Measurements from ENCODE around the gene RPS25. TPM values are rescaled to one million over a fixed set of nuclear protein-coding genes. Genes with fewer than 3 reads are reported as not detected.

The RPS25 gene
- total and polyA plus RNA-seq, 4 donors, result 228 to 499 (median 385) TPM

GRCh38 chr11:119030329-119031047, 12.3 kb upstream of the RPS25 start, which contains the start of gene SLC37A4:
SLC37A4 (minus strand) TSS chr11:119030877.
- peak within 1 kb of the TSS; percentile 77 to 79 for H3K9ac ChIP-seq (ENCODE audit: low read depth in 1 of 2, low read length in 2 of 2)
- WGBS, result under 1% methylated on average over 67 of the region's 67 CpGs
- H3K27ac ChIP-seq (ENCODE audit: low read depth in 1 of 2, low read length in 2 of 2), result peak within 1 kb of the TSS; percentile 92 to 97
- peaks cover 0 to 4% (median 2%) of the 10 kb centered on the region in 4 donors for H3K36me3 ChIP-seq (ENCODE audit: control insufficient read depth in 4 of 4, insufficient read depth in 3 of 4, low read depth in 1 of 4, low read length in 3 of 4)
- H3K27me3 ChIP-seq (ENCODE audit: control insufficient read depth in 4 of 4, insufficient read depth in 4 of 4, low read length in 3 of 4), result no peaks in the 10 kb centered on the region
- peaks cover 5 to 41% (median 25%) of the 10 kb centered on the region in 4 donors for H3K4me1 ChIP-seq (ENCODE audit: control insufficient read depth in 4 of 4, insufficient read depth in 4 of 4, low read length in 3 of 4)
- no peaks in the 10 kb centered on the region for H3K9me3 ChIP-seq (ENCODE audit: control insufficient read depth in 4 of 4, low read length in 3 of 4)
- TF ChIP-seq JUND (IDR thresholded peaks at IDR 0.05) (no peak), MAX (IDR thresholded peaks at IDR 0.05) (no peak), YY1 (IDR thresholded peaks at IDR 0.05) (peak; percentile 63), GABPA (IDR thresholded peaks at IDR 0.05 in 1 of 2, conservative IDR thresholded peaks at IDR 0.05 in 1 of 2) (peak in 1 of 2 donors; percentile 74), CTCF (IDR thresholded peaks at IDR 0.05; ENCODE audit: low read depth, low read length, missing input control) (no peak), FOXA2 (IDR thresholded peaks at IDR 0.05) (peak; percentile 29), REST (IDR thresholded peaks at IDR 0.05) (peak; percentile 30), NR2F2 (IDR thresholded peaks at IDR 0.05) (peak; percentile 26), HNF4G (IDR thresholded peaks at IDR 0.05) (no peak), RAD21 (IDR thresholded peaks at IDR 0.05) (peak; percentile 87 to 91), ATF3 (IDR thresholded peaks at IDR 0.05) (no peak), SP1 (IDR thresholded peaks at IDR 0.05) (peak; percentile 77), TAF1 (conservative IDR thresholded peaks at IDR 0.05) (no peak), RXRA (IDR thresholded peaks at IDR 0.05) (peak; percentile 25 to 65), FOXA1 (IDR thresholded peaks at IDR 0.05) (no peak), EGR1 (IDR thresholded peaks at IDR 0.05; ENCODE audit: low read depth in 2 of 2) (peak; percentile 40 to 50), HNF4A (conservative IDR thresholded peaks at IDR 0.05) (peak; percentile 45 to 50)
- peak; percentile 99 for DNase-seq (ENCODE audit: low spot score)
- peak within 1 kb of the TSS; percentile 71 to 86 (median 85) for H3K4me3 ChIP-seq (ENCODE audit: low read depth in 1 of 3, low read length in 3 of 3)

- H3K36me3 ChIP-seq (ENCODE audit: control insufficient read depth in 4 of 4, insufficient read depth in 3 of 4, low read depth in 1 of 4, low read length in 3 of 4), result peaks cover 0 to 7% (median 3%) of the 10 kb centered on the region in 4 donors
- H3K9ac ChIP-seq (ENCODE audit: low read depth in 1 of 2, low read length in 2 of 2), result peak overlapping the region; percentile 77 to 79
- no peak for TF ChIP-seq ZBTB33 (IDR thresholded peaks at IDR 0.05)
- no peak for TF ChIP-seq HNF4A (conservative IDR thresholded peaks at IDR 0.05)
- WGBS, result 2% methylated on average over 13 of the region's 13 CpGs
- peaks cover 5 to 46% (median 30%) of the 10 kb centered on the region in 4 donors for H3K4me1 ChIP-seq (ENCODE audit: control insufficient read depth in 4 of 4, insufficient read depth in 4 of 4, low read length in 3 of 4)
- no peak for DNase-seq (ENCODE audit: low spot score)
- peak overlapping the region; percentile 92 to 97 for H3K27ac ChIP-seq (ENCODE audit: low read depth in 1 of 2, low read length in 2 of 2)
- no peaks in the 10 kb centered on the region for H3K9me3 ChIP-seq (ENCODE audit: control insufficient read depth in 4 of 4, low read length in 3 of 4)
- H3K27me3 ChIP-seq (ENCODE audit: control insufficient read depth in 4 of 4, insufficient read depth in 4 of 4, low read length in 3 of 4), result no peaks in the 10 kb centered on the region
- peak overlapping the region; percentile 66 to 86 (median 71) for H3K4me3 ChIP-seq (ENCODE audit: low read depth in 1 of 3, low read length in 3 of 3)
Observed at GRCh38 chr11:119030029-119030328, 11.8 kb upstream of the RPS25 start.
